Stimulated activated CD4-positive, alpha-beta T cell treated with anti-CD3 and anti-CD28 coated beads, TNF-alpha, amount 100 ng/mL, for 48 hours (primary cell): Measurements from ENCODE around the gene RAD51B.
A peak's percentile ranks its signal among the peaks of the same experiment; 100 is the strongest.
"Not testable (repeated sequence)": the region's sequence is repeated elsewhere in the genome, so short reads cannot be mapped to it uniquely, and the experiment has no call there.

Experiments used
- DNase-seq, 3 donors: peaks; one replicate each; pipeline ENCODE4 v3.0.0-alpha.2; 2020; ENCODE audit warnings: low read depth in 3 of 3

The RAD51B gene

DNA sequence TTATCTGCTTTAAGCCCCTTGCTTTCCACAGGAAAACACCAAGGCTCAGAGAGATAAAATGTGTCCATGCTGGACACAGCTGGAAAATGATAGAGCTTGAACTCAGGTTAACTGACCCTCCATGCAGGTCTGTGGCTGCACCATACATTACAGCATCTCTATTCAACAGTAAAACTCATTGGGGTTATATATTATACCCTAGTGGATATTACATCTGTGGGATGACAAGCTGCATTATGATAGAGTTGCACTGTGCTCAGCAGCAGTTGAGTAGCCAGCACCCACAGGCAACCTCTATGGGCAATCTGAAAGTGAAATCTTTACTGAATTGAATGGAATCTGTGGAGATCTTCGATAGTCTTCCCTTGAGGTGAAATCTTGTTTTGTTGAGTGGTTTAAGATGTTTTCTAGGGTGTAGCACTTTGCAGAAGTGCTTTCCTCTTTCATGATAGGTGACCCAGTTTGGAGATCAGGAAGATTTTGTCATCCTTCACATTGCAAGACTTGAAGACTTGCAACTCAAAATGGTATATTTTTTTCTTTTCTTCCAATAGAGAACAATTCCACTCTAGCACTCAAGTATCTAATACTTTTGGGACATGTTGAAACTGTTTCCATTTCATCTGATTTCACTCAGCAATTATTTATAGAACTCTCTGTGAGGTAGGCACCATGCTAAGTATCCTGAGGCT lies 389.2 kb downstream of the RAD51B start:
- no peak for DNase-seq

DNA sequence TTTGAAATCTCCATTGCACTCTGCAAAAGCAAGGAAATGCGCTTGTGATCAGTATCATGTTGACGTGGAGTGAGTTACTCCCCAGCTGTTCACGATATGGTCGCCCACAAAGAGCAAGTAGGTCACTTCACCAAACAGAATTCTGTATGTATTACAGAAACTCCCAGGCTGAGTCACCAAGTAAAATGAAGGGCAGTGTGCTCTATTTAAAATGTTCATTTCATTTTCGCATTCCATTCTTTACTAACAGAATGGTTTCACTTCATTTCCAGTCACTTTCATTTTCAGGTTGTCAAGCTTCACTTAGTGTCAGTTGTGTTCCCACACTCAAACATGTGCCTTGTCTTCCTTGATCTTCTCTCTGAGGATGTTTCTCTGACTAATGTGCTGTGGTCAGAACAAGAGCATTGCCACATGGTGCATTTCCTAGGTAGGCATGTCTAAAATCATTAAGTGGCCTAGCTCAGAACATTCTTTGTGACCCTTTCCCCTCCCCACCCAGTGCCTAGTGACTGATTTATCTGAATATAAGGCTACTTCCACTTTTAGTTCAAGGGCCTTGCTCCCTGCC lies 391.2 kb downstream of the RAD51B start:
- peak; percentile 17 to 37 (median 28) for DNase-seq

DNA sequence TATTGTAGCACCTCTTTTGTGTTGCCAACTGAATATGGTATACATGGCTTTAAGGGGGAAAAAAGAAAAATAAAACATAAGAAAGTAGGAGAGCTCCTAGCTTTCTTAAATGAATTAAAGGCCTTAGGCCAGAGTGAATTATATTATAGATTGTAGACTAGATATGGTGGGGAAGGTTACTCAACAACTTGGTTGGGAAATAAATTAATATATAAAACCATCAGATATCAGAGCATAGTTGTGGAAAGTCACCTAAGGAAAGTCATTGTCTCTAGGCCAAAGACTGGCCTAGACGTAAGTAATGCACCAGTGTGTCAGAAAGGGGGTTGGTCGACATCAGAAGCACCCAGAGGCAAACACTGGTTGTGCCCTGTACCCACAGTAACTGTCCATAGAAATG lies 391.8 kb downstream of the RAD51B start:
- DNase-seq: no peak

DNA sequence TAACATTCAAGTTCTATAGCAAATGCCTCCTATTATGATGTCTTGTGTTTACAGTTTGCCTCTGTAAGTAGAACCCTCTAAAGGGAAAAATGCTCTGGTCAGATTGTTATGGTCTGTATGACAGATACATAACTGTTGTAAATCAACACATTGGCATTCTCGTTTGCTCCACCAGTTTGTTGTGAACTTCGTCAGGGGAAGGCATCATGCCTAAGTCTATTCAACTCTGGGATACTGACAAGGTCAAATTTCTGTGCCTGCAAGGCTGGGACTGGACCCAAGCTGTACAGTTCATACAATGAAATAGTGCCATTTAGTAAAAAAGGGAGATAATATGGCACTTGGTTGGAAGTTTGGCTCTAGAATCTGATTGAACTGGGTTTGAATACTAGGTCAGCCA lies 392.3 kb downstream of the RAD51B start:
- no peak for DNase-seq

DNA sequence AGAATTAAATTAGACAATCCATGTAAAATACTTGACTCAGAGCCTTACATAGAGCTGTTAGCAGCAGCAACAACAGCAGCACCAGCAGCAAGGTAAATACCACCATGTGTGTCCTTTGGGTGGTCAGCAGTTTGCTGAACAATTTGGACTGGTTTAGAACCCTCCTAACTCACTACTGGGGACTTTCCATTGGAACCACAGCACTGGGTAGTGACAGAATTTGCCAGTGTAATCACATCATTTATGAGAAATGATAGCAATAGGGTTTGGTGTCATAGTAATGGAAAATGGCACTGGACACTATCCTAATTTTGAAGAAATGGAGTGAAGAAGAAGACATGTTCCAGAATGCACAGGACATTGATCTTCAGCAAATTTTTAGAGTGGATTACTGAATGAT lies 392.8 kb downstream of the RAD51B start:
- no peak for DNase-seq

DNA sequence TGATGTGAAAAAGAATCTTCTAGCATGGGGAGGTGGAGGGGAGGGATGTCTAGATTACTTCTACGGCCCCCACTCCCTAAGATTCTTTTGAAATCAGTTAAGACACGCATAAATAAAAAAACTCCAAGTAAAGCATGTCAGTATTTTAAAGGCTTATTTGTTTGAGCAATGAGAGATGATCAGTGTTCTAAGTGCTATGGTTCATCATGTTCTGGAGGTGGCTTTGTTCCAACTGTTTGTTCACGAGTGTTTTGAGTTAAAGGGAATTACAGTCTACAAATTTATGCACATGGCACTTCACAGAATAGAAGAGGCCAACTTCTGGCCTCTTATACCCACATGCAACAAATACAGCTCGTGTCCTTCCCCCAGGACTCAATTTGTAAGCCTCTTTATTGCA lies 394.9 kb downstream of the RAD51B start:
- DNase-seq: no peak

DNA sequence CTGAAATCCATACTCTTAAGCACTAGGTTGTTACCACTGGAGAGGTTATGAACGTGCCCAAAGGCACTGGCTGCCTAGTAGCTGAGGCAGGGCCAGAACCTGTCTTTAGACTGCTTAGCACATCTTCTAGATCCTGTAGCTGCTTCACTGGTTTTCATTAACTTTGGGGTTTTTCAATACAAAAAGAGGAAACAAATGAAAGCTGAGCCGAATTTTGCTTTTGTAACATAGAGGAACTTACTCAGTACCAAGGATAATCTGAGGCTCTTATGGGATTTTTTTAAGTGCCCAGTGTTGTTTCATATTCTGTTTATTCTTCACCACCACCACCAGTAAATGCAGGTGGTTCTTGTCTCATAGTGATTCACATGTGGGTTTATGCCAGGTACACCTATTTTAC lies 396.1 kb downstream of the RAD51B start:
- no peak for DNase-seq

DNA sequence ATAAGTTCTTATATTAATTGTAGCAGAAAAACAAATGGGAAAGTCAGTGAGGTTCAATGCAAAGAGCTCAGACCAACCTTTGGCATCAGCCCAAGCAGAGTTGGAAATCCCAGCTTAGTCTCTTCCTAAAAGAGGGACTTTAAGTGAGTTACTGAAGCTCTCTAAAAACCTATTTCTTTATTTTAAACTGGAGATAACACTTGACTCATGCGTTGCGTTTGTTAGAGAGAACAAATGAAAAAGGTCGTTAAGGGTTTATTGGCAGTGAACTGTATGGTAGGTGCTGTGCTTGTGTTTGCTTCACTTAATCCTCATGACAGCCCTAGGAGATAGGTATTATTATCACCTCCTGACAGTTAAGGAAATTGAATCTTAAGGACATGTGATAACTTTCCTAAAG lies 396.5 kb downstream of the RAD51B start:
- no peak for DNase-seq

DNA sequence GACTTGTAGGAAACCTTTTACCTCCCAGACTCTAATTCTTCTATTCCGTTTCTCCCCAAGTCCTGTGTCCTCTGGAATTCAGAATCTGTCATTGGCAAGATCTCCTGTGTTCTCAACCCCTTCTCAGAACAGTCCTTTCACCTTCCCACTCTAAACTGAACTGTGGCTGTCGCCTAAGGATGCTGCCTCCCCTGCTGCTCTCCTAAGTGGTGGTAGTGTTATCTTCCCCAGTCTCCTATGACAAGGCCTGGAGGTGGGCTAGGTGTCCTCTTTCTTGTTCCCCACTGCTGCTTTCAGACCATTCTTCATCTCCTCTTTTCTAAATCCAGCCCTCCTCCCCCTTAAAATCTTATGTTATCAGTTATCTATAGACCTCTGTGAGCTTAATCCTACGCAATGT lies 397.4 kb downstream of the RAD51B start:
- no peak for DNase-seq

DNA sequence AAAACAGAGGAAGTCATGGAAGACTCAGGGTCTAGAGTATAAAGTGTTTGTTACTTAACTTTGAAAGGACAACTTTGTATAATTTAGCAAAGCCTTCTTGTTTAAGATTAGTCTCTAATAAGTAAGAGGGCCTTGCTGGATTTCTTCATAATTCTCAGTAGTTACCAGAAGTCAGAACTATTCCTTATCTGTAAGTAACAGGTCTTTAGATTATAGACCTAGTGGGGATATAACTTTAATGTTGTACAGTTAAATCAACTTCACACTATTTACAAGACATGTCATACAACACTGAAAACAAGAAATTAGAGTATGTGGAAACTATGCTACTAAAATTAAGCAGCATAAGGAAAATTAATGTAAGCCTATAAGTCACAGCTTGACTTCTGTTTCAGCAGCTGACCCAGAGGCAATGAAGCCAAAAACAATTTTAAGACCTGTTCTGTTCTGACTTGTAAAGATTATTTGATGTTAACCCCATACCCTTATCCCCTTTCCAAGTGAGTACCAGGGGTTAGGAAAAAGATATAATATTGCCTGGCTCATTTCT lies 398.3 kb downstream of the RAD51B start:
- DNase-seq: no peak

DNA sequence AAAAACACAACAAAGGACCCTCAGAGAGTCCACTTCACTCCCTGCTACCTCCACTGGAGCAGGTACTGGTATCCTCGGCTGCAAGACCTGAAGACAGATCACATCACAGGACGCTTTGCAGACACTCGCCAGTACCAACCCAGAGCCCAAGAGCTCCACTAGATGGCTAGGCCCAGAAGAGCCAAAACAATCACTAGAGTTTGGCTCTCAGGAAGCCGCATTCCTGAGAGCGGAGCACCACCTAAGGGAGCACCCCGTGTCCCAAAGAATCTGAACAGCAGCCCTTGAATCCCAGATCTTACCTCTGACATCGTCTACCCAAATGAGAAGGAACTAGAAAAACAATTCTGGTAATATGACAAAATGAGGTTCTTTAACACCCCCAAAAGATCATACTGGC lies 399.8 kb downstream of the RAD51B start:
- no peak for DNase-seq

DNA sequence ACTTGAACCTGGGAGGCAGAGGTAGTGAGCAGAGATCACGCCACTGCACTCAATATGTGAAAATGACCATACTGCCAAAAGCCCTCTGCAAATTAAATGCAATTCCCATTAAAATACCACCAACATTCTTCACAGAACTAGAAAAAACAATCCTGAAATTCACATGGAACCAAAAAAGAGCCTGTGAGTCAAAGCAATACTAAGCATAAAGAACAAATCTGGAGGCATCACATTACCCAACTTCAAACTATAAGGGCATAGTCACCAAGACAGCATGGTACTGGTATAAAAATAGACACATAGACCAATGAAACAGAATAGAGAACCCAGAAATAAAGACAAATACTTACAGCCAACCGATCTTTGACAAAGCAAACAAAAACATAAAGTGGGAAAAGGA lies 401.5 kb downstream of the RAD51B start:
- not testable (repeated sequence) for DNase-seq

DNA sequence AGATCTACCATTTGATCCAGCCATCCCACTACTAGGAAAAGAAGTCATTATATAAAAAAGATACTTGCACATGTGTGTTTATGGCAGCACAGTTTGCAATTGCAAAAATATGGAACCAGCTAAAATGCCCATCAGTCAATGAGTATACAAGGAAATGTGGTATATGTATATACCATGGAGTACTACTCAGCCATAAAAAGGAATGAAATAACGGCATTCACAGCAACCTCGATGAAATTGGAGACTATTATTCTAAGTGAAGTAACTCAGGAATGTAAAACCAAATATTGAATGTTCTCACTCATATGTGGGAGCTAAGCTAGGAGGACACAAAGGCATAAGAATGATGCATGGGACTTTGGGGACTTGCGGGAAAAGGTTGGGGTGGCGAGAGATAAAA lies 402.6 kb downstream of the RAD51B start:
- no peak for DNase-seq

DNA sequence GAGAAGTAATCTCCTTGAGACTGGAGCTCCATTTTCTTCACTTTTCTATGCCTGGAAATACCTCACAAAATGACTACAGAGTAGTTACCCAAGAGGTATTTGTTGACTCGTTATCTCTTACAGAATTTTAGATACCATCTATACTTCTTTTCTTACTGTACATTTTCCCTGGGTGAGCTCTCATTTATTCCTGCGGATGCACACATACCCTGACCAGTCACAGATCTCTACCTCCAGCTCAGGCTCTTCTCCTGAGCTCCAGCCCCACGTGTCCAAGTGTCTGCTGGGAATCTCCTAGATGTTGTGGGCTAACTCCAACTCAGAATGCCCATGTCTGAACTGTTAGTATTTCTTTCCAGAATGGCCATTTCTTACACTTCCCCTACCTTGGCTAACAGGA lies 403.1 kb downstream of the RAD51B start:
- no peak for DNase-seq

DNA sequence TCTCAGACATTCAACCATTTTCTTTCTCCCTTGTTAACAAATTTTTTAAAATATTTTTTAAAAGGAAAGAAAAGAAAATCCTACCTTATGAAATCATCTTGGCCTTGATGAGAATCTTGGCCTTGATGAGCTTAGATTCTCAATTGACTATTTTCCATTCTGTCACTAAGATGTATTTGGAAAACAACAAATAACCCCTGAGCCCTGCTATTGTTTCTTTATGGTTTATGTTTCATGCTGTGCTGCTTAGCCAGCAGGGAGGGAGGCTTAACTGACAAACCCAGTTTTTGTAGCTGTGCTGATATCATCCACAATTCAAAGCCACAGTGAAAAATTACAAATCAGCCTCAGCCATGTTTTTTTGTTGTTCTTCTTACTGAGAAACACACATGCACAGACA lies 404.1 kb downstream of the RAD51B start:
- no peak for DNase-seq

DNA sequence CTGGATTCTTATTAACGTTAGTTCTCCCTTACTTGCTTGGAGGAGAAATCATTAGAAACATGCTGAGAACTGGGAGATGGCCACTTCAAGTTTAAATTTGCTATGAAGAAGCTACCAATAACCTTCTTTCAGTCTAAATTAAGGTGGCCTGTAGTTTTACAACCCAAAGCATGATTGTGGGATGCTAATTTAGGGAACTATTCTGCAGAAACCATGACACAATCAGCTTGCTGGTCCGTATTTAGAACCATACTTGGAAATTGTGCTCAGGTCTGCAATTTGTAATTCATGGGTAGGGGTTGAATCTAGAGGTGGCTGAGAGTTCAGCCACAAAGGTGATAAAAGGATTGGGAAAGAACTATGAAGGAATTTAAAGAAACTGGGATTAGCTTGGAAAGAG lies 405.7 kb downstream of the RAD51B start:
- no peak for DNase-seq

DNA sequence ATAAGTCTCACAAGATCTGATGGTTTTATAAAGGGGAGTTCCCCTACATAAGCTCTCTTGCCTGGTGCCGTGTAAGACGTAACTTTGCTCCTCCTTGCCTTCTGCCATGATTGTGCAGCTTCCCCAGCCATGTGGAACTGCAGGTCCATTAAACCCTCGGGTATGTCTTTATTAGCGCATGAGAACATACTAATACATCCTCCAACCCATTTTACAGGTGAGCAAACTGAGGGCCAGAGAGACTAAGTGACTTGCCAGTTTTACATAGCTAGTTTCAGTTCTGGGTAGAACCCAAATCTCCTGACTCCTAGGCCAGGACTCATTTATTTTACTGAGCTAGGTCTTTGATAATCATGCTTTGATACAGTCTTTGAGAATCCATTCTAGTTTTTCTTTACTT lies 406.9 kb downstream of the RAD51B start:
- DNase-seq: no peak

DNA sequence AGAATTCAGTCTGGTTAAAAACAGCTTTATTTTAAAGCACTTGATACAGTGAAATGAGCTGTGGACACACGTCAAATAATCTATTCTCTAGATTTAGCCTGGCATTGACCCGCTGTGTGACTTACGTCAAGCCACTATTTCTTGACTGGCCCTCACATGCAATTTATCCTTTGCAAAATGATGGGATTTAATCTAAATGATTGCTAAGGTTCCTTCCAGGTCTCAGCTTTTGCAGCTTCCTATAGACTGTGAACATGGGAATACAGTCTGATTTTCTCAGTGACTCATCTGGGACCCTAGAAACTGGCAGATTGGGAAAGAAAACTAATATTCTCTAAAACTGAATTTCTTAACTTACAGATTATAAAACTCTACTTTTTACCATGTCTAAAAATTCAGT lies 409.1 kb downstream of the RAD51B start:
- no peak for DNase-seq

DNA sequence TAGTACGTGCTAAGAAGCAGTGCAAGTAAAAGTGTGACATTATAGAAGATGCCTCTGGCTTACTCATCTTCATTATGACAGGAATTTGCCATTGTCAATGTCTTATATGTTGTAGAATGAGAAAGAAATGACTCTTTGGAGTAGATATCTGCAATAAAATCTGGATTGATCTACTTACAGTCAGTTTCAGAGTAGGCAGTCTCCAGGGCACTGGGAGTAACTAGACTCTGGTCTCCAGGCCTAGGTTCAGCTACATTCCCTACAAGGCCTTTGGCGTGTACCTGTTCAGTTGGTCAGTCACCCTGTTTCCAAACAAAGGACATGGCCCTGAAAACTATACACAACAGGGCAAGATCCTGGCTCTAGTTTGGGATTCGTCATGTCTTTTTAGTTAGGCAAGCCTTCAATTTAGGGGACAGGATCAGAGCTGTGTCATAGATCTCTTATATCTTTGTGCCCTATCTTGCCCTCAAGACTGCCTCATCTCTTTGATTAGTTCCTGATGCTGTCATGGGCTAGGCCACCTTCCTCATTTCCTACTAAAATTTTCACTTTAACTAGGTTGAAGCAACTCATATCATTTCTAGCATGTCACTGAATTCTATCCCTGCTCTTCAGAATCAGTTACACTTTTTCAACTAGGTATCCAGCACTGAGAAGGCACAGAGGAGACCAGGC lies 410.0 kb downstream of the RAD51B start:
- DNase-seq: no peak

DNA sequence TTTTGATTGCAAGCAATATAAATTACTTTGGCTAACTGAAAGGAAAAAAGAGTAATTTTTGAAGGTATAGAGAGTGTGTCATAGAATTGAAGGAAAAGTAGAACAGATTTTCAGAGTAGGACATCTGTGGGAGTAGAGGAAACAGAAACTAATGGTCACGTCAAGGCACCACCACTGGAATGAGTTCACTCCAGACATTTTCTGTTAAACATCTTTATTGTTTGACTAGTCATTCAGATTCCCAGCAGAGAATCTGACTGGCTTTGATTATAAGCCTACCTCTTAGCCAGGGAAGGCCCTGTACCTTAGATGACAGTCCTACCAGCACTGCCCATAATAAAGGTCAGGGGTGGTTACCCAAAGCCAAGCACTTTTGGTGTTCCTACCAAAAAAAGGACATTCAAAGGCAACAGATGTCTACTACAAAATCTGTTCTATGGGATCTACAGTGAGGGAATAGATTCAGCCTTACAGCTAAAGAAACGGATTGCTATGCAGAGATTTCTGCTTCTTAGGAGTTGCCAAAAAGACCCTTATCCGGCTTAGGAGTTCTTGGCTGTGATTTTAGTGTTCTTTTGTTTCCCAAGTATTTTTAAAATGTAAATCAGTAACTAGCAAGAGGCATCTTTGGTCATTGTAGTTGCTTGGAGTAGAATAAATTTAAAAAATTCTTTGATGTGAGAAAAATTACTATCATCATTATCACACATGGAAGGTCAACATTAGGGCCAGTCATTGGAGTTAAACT lies 410.8 kb downstream of the RAD51B start:
- no peak for DNase-seq

DNA sequence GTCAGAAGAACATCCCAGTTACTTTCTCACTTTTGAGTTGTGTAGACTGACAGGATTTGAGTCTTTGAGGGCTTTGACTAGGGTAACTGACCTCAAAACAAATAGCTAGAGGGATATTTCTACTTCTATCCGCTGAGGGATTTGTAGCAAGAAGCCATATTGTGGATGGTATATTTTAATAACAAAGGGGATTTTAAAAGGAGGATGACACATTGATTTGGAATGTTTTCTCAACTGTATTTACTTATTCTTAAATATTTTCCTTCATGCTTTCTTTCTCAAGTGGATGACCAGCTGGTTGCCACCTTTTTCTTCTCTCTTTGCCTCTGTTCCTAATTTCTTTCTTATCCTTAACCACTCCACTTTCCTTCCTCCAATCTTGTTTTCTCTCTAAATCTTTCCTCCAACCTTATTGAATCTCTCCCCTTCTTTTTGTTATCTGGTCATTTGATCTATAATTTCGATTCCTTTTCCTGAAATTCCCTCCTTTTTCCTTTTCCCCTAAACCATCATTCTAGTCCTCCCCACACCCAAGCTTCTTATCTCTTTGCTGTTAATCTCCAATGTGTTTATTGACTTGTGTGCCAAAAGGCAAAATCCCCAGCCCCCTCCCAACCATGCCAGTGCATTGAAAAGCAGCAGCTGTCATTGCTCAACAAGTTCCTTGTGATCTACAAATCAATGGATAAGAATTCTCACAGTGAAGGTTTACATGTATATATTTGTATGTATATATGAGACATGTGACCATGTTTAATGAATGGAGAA lies 411.6 kb downstream of the RAD51B start:
- no peak for DNase-seq

DNA sequence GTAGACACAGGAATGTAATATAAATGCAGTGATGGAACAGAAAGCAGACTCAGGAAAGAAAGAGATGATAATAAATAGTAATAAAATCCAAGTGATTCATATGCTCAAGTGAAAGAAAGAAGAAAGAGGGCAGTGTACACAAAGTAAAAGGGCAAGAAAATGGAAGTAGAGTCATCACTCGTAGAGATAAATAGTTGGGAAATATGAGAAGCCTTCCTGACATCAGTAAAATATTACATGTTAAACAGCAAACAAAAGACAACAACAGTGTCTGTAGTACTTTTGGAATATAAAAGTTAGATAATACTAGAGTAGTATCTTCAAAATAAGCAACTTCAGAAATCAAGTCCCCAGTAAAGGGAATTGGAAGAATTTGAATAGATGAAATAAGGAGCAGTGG lies 412.3 kb downstream of the RAD51B start:
- no peak for DNase-seq
